GM12892 (cell line): ENCODE results near the gene MB21D2.

Experiments used
- POLR2A ChIP-seq: IDR thresholded peaks from 2 replicates; pipeline ENCODE4 v1.6.1; 2011; ENCODE audit warnings: low read depth, low read length, control low read depth
- TAF1 ChIP-seq: IDR thresholded peaks from 2 replicates; pipeline ENCODE4 v1.6.1; 2011; ENCODE audit warnings: low read depth, mild to moderate bottlenecking, control low read depth, low read length, borderline replicate concordance

- TF ChIP-seq POLR2A (no peak), TAF1 (no peak)
Measured at GRCh38 chr3:192826214-192827006, 91.2 kb downstream of the MB21D2 start.
